ENCODE measurements around the gene GZMM.

DNA sequence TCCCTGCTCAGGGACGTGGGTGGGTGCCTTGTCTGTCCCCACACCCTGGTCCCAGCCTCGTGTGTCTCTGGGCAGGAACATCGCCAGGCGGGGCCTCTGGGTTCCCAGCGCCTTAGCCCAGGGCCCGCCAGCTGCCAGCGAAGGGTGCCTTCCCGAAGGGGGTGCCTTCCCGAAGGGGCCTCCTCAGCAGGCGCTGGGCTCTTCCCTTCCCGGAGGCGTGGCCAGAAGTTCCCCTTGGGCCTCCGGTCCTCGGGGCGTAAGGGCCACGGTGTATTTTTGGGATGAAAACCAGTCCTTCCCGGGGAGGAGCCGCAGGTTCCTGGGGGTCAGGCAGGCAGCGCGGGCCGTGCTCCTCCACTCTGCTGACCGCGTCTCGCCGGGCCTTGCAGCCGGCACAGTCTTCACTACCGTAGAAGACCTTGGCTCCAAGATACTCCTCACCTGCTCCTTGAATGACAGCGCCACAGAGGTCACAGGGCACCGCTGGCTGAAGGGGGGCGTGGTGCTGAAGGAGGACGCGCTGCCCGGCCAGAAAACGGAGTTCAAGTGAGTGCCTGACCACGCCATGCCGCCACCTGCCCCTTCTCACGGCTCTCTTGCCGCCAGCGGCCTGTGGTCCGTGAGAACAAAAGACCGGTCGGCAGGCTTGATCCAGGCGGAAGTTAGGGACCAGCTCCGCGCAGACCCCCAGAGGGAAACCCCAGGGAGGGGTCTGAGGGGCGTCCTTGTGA is 35.4 kb downstream of the GZMM start:
- TF ChIP-seq GATA2 (IDR thresholded peaks at IDR 0.05; ENCODE audit: low read depth, low read length) (no peak), GATA3 (IDR thresholded peaks at IDR 0.05; ENCODE audit: low read depth, low read length) (no peak)
